OCI-M1 (cell line): ENCODE measurements around the gene GTF3C5.
A peak's percentile ranks its signal among the peaks of the same experiment; 100 is the strongest.

Experiments used
- DNase-seq: peaks from one replicate; lab custom pipeline; 2025; lab: John Stamatoyannopoulos, UW

Gene GTF3C5

GRCh38 chr9:133030317-133031129 is at the start of gene GTF3C5:
TSS of gene GTF3C5 (plus strand) at chr9:133030997. CDS start at chr9:133031012, 15 bp downstream.
- DNase-seq = peak; percentile 99

- peak; percentile 75 for DNase-seq
These were observed 48.3 kb upstream of the GTF3C5 start for GRCh38 chr9:132982458-132982857.

DNA sequence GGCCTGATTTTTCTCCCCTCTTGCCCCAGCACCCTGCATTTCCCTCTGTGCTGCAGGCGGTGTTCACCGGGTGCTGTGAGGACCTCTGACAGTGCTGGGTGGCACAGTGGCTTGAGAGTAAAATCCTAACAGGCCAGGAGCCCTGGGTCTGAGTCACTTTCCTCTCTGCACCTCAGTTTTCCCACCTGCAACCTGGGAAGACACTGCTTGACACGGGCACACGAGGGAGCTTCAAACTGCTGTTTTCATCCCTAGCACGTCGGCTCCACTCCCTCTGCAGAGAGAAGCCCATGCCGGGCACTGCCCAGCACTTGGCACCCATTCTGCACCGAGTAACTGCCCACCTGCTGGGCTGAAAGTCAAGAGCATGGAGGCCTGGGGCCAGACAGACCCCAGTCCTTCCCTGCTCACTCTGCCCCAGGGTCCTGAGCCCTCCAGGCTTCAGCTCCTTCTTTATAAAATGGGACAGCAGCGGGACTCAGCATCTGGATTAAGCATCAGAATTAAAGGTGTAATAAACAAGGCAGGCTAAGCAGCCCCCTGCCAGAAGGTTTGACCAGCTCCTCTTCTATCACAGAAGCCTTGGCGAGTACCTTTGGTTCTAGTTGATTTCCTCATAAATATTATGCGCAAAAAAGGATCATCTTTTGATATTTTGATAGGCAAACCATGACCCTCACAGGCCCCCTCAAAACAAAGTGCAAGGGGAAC is 47.2 kb upstream of the GTF3C5 start:
- peak; percentile 53 for DNase-seq

DNA sequence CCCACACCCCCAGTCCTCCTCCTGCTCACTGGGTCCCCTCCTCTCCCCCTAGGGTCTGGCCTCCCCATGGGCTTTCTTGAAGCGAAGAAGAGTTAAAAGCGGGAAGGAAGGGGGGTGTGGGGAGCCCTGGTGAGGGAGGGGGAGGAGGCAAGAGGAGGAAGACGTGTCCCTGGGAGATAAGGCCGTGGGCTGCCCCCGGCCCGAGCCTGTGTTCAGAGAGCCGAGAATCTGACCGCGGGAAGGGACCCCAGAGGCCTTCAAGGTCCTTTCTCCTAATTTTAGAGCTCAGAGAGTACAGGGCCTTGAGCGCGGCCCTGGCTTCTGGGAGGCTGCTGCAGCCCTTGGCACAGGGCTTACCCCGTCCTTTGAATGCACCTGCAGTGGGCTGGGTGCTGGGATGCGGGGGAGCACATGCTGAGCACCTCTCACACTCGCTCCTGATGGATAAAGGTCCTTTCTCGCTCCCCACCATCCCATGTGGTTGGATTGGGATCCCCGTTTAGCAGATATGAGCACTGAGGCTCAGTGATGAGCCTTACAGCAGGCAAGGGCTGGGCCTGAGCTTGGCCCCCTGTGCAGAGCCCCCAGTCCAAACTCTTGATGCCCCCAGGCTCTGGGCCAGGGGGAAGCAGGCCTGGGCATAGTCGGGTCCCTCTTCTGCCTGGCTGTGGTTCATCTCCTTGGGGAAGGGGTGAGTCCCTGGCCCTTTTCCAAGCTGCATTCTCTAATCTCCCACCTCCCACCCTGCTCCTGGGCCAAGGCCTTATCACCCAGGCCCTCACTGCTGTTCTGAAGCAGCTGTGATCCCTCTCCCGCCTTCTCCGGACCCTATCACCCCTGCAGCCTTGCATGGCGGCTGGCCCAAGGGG is 46.4 kb upstream of the GTF3C5 start:
- DNase-seq = peak; percentile 91

DNA sequence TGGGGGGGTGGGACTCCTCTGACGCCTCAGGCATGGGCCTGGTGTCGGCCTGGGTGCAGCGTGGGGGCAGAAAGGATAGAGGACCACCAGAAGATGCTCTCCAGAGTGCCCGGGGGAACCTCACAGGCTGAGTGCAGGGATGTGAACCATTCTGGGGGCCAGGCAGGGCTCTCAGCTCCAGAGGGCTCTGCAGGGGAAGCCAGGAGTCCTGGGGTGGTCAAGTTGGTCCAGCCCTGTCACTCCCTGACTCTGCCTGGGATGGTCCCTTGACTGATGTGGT is 45.8 kb upstream of the GTF3C5 start:
- DNase-seq = no peak

- no peak for DNase-seq
These were observed 45.3 kb upstream of the GTF3C5 start for GRCh38 chr9:132985489-132985888.

DNA sequence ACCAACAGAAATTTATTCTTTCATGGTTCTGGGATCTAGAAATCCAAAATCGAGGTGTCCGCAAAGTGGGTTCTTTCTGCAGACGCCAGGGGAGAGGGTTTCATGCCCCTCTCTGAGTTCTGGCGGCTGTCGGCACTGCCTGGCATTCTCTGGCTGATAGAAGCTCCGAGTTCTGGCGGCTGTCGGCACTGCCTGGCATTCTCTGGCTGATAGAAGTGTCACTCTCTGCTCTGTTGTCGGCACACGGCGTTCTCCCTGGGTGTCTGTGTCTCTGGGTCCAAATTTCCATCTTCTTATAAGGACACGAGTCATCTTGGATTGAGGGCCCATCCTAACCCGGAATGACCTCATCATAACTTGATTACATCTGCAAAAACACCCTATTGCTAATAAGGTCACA is 44.7 kb upstream of the GTF3C5 start:
- DNase-seq = no peak

- DNase-seq = no peak
These were observed 43.9 kb upstream of the GTF3C5 start for GRCh38 chr9:132986640-132987620.

DNA sequence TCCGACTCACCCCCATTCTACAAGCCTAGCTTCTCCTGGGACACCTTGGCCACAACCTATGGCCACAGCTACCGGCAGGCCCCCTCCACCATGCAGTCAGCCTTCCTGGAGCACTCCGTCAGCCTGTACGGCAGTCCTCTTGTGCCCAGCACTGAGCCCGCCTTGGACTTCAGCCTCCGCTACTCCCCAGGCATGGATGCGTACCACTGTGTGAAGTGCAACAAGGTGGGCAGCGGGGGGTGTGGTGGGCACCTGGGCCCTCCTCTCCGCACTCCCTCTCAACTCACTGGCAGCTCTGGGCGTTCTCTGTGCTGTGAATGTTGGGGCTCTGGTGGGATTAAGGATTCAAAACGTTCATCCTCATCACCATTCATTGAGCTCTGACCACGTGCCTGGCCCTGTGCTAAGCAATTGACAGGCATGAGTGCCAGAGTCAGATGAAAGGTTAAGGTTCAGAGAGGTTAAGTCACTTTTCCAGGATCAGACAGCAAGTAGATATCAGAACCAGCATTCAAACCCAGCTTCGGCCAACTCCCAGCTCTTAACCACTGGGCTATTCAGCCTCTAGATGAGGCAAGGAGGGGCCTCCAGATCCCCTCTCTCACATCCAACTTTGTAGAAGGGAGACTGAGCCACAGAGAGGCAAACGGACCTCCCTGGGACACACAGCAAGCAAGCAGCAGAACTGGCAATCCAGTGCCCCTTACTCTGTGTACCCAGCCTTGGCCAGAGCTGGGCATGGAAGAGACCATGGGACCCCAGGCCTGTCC is 42.4 kb upstream of the GTF3C5 start:
- no peak for DNase-seq

DNA sequence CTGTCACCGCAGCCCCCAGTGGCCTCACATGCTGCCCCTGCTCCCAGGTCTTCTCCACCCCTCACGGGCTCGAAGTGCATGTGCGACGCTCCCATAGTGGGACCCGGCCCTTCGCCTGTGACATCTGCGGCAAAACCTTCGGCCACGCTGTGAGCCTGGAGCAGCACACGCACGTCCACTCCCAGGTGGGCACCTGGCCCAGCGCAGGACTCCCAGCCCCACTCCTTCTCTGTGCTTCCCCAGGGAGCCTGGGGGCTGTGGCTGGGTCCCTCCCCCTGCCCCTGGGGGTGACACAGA is 41.8 kb upstream of the GTF3C5 start:
- no peak for DNase-seq

DNA sequence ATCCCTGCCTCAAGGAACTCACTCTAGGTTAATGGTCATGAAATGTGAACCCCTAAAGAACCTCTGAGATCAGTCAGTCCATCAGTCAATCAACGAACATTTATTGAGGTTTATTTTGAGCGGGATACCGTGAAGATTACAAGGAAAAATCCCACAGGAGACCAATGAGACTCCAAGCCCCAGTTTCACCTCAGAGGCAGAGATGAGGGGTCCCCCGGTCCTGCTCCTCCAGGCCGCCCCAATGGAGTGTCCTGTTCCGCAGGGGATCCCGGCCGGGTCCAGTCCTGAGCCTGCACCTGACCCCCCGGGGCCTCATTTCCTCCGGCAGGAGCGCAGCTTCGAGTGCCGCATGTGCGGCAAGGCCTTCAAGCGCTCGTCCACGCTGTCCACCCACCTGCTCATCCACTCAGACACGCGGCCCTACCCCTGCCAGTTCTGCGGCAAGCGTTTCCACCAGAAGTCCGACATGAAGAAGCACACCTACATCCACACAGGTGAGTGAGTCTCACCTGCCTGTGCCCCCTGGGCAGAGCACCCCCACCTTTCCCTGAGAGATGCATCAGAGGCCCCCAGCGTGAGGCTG is 41.3 kb upstream of the GTF3C5 start:
- no peak for DNase-seq

- peak; percentile 12 for DNase-seq
These were observed 40.7 kb upstream of the GTF3C5 start for GRCh38 chr9:132989998-132990557.

GRCh38 chr9:132990781-132991180 is 40.0 kb upstream of the GTF3C5 start:
- DNase-seq = no peak

DNA sequence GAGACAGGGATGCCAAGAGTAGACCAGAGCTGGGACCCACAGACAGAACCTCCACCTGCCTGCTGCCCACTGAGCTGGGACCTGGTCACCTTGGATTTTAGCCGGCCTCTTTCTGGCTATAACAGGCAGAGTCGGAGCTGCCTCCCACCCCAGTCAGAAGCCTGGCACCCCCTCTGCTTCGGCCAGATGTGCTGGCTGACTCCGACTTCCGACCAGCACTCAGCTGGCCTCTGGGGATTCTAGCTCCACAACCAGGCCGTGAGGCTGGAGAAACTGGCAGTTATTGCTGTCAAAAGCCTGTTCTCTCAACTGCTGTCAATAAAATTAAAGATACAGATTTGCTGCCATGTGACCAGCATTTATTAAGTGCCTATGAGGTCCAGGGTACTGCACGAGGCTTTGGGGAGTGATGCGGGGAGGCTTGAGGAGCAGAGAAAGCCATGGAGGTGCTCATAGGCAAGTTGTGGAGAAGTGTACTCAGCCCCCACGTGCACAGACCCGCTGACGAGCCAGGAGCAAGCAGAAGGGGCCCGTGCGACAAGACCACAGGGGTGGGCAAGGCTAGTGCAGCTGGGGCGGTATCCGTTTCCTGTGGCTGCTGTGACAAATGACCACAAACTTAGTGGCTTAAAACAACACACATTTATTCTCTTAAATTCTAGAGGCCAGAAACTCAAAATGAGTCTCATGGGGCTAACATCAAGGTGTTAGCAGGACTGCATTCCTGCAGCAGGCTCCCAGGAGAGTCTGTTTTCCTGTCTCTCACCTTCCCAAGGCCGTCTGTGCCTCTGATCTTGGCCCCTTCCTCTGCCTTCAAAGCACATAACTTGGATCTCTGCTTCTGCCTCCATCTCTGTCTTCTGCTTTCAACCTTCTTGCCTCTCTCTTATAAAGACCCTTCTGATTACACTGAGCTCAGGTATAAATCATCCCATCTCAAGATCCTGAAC is 39.2 kb upstream of the GTF3C5 start:
- no peak for DNase-seq

DNA sequence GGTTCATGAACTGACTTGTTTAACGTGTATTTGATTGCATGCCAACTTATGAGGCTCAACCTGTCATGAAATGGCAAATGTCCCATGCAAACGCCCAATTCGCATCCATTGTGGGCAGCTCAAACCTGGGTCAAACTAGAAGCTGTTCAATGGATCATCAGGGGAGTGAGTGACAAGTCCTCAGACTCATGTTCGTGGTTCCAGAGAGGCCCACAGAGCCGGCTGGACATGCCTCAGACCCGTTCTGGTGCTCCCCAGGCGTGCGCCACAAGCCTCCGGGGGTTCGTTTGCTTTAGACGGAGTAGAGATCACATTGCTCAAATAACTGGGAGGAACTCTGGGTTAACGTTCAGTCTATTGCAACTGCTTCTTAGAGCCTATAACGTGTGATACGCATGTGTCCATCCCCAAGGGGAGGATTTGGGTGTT is 37.3 kb upstream of the GTF3C5 start:
- peak; percentile 24 for DNase-seq

DNA sequence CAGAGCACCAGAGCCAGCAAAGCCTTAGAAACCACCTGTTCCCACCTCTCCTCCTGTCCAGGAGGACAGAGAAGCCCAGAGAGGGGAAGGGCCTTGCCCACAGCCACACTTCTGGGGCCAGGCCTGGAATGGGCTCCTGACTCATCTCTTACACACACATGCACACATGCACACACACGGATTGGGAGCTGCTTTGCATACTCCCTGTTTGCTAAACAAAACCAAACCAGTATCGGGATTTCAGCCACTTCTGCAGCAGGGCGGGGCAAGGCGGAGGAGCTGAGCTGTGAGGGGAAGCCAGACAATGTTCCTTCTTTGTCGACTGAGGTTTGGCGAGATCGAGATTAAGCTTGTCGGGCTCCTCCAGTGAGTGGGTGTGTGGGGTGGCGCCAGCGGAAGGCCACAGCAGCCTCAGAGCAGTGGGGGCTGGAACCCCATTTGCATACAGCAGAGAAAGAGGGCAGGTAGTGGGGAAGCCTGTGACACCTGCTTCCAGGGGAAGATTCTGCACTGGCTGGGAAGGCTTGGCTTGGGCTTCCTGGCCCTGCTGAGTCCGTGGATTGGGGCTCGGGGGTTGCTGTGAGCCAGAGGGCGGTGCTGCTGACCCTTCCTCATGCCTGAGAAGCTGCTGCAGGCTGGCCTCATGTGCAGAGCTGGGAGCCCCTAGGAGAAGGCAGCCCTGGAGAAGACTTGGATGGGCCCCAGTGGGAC is 36.2 kb upstream of the GTF3C5 start:
- peak; percentile 97 for DNase-seq

DNA sequence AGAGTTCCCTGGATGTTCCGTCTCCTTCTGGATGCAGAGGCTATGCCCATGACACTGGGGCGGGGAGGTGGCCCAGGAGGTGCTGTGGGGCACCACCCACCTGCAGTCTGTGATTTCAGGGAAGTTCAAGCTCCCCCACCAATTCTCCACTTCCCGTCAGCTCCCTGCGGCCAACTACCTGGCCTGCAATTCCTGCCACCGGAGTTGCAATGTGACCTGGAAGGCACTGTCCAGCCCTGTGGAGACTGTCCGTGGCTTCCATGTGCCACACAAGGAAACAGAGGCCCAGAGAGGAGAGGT is 35.7 kb upstream of the GTF3C5 start:
- DNase-seq = no peak

DNA sequence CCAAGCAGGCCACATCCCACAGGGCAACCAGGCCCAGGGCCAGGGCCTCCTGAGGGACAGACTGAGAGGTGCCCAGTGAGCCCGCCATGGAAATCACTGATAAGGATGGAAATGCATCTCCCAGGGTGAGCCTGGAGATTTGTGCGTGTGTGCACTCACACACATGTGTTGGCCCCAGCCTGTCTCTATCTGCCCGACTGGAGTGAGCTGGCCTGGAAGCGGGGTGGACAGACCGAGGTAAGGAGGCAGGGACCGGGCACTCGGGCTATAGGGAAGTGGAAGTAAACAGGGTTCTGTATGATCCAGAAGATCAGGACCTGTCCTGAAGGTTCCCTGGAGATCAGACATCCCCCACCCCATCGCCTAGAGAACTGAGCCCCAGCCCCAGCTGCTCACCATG is 34.9 kb upstream of the GTF3C5 start:
- DNase-seq = no peak

GRCh38 chr9:132996526-132996925 is 34.3 kb upstream of the GTF3C5 start:
- DNase-seq = no peak
